ENCODE results near the gene SH3RF3.
"Not testable (repeated sequence)": the region's sequence is repeated elsewhere in the genome, so short reads cannot be mapped to it uniquely, and the experiment has no call there.

The SH3RF3 gene

GRCh38 chr2:109110170-109110569 lies 18.8 kb upstream of the SH3RF3 start:
- TF ChIP-seq ESRRG (CRISPR knock-in tag; IDR thresholded peaks at IDR 0.05) = no peak
- no peak for TF ChIP-seq TOX (CRISPR knock-in tag; IDR thresholded peaks at IDR 0.05; ENCODE audit: borderline replicate concordance)
- TF ChIP-seq PPARA (CRISPR knock-in tag; IDR thresholded peaks at IDR 0.05; ENCODE audit: borderline replicate concordance) = no peak
- no peak for TF ChIP-seq ZNF565 (CRISPR knock-in tag; conservative IDR thresholded peaks at IDR 0.05; ENCODE audit: low read depth)
- no peak for TF ChIP-seq GLIS3 (CRISPR knock-in tag; IDR thresholded peaks at IDR 0.05)
- no peak for TF ChIP-seq ZC3H10 (CRISPR knock-in tag; IDR thresholded peaks at IDR 0.05)
- no peak for TF ChIP-seq CREB5 (CRISPR knock-in tag; IDR thresholded peaks at IDR 0.05; ENCODE audit: low read depth)
- TF ChIP-seq TCF4 (CRISPR knock-in tag; IDR thresholded peaks at IDR 0.05; ENCODE audit: borderline replicate concordance) = no peak
- no peak for TF ChIP-seq TSHZ2 (CRISPR knock-in tag; IDR thresholded peaks at IDR 0.05)
- no peak for TF ChIP-seq POU6F1 (CRISPR knock-in tag; IDR thresholded peaks at IDR 0.05; ENCODE audit: borderline replicate concordance, low read depth)
- no peak for TF ChIP-seq SNAI2 (CRISPR knock-in tag; IDR thresholded peaks at IDR 0.05)
- TF ChIP-seq ZNF8 (CRISPR knock-in tag; IDR thresholded peaks at IDR 0.05) = no peak
- no peak for TF ChIP-seq ARNTL (CRISPR knock-in tag; IDR thresholded peaks at IDR 0.05; ENCODE audit: borderline replicate concordance, low read depth)
- no peak for TF ChIP-seq RARB (CRISPR knock-in tag; IDR thresholded peaks at IDR 0.05)
- no peak for ATAC-seq

DNA sequence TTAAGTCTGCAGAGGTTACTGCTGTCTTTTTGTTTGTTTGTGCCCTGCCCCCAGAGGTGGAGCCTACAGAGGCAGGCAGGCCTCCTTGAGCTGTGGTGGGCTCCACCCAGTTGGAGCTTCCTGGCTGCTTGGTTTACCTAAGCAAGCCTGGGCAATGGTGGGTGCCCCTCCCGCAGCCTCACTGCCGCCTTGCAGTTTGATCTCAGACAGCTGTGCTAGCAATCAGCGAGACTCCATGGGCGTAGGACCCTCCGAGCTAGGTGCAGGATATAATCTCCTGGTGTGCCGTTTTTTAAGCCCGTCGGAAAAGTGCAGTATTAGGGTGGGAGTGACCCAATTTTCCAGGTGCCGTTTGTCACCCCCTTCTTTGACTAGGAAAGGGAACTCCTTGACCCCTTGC lies 11.8 kb upstream of the SH3RF3 start:
- not testable (repeated sequence) for ATAC-seq

GRCh38 chr2:109117780-109118179 lies 11.2 kb upstream of the SH3RF3 start:
- TF ChIP-seq CSRNP3 (CRISPR knock-in tag; IDR thresholded peaks at IDR 0.05) (no peak), GLIS3 (CRISPR knock-in tag; IDR thresholded peaks at IDR 0.05) (no peak), ARNTL (CRISPR knock-in tag; IDR thresholded peaks at IDR 0.05; ENCODE audit: borderline replicate concordance, low read depth) (no peak), BACH2 (CRISPR knock-in tag; IDR thresholded peaks at IDR 0.05; ENCODE audit: borderline replicate concordance) (no peak), ISL1 (CRISPR knock-in tag; IDR thresholded peaks at IDR 0.05) (no peak), SNAI2 (CRISPR knock-in tag; IDR thresholded peaks at IDR 0.05) (no peak), ZNF565 (CRISPR knock-in tag; conservative IDR thresholded peaks at IDR 0.05; ENCODE audit: low read depth) (no peak), RARB (CRISPR knock-in tag; IDR thresholded peaks at IDR 0.05) (no peak), PPARA (CRISPR knock-in tag; IDR thresholded peaks at IDR 0.05; ENCODE audit: borderline replicate concordance) (no peak), ZFP3 (CRISPR knock-in tag; IDR thresholded peaks at IDR 0.05) (no peak), ZFP30 (CRISPR knock-in tag; IDR thresholded peaks at IDR 0.05) (no peak), TSHZ2 (CRISPR knock-in tag; IDR thresholded peaks at IDR 0.05) (no peak), ZNF70 (CRISPR knock-in tag; IDR thresholded peaks at IDR 0.05) (no peak), ZNF8 (CRISPR knock-in tag; IDR thresholded peaks at IDR 0.05) (no peak), OSR1 (CRISPR knock-in tag; IDR thresholded peaks at IDR 0.05) (no peak), TOX (CRISPR knock-in tag; IDR thresholded peaks at IDR 0.05; ENCODE audit: borderline replicate concordance) (no peak), TCF4 (CRISPR knock-in tag; IDR thresholded peaks at IDR 0.05; ENCODE audit: borderline replicate concordance) (no peak), ZC3H10 (CRISPR knock-in tag; IDR thresholded peaks at IDR 0.05) (no peak), ESRRG (CRISPR knock-in tag; IDR thresholded peaks at IDR 0.05) (no peak)
- TF ChIP-seq, protein P1, sequence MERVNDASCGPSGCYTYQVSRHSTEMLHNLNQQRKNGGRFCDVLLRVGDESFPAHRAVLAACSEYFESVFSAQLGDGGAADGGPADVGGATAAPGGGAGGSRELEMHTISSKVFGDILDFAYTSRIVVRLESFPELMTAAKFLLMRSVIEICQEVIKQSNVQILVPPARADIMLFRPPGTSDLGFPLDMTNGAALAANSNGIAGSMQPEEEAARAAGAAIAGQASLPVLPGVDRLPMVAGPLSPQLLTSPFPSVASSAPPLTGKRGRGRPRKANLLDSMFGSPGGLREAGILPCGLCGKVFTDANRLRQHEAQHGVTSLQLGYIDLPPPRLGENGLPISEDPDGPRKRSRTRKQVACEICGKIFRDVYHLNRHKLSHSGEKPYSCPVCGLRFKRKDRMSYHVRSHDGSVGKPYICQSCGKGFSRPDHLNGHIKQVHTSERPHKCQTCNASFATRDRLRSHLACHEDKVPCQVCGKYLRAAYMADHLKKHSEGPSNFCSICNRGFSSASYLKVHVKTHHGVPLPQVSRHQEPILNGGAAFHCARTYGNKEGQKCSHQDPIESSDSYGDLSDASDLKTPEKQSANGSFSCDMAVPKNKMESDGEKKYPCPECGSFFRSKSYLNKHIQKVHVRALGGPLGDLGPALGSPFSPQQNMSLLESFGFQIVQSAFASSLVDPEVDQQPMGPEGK (CRISPR knock-in tag; IDR thresholded peaks at IDR 0.05; ENCODE audit: borderline replicate concordance) = no peak
- ATAC-seq = no peak

Data from SK-N-SH treated with all-trans-retinoic acid at 6 μM for 48 hours (cell line).